C1 segment of cervical spinal cord (tissue), 14 donors: ENCODE data around the gene AFF1.
"Not testable (repeated sequence)": the region's sequence is repeated elsewhere in the genome, so short reads cannot be mapped to it uniquely, and the experiment has no call there.

Experiments
- DNase-seq, 14 donors: peaks; one replicate each; lab custom pipeline; 2025; lab: John Stamatoyannopoulos, UW

AFF1 gene

GRCh38 chr4:87076690-87077358 lies 142.0 kb downstream of the AFF1 start:
- peak in 1 of 14 donors; percentile 5 for DNase-seq

GRCh38 chr4:87077914-87078585 lies 143.2 kb downstream of the AFF1 start:
- peak in 5 of 14 donors; percentile 17 to 48 (median 29) for DNase-seq

- peak in 2 of 14 donors; percentile 29 to 66 for DNase-seq
Measured at GRCh38 chr4:87078987-87079486, 144.2 kb downstream of the AFF1 start.

- no peak for DNase-seq
Measured at GRCh38 chr4:87079967-87080366, 145.2 kb downstream of the AFF1 start.

GRCh38 chr4:87080462-87080861 lies 145.7 kb downstream of the AFF1 start:
- no peak for DNase-seq

- no peak for DNase-seq
Measured at GRCh38 chr4:87081826-87082225, 147.0 kb downstream of the AFF1 start.

- DNase-seq: not testable (repeated sequence)
Measured at GRCh38 chr4:87085732-87086131, 150.9 kb downstream of the AFF1 start.

GRCh38 chr4:87086143-87086805 lies 151.5 kb downstream of the AFF1 start:
- DNase-seq: no peak

- DNase-seq: no peak
Measured at GRCh38 chr4:87087015-87087414, 152.2 kb downstream of the AFF1 start.

- peak in 2 of 14 donors; percentile 5 to 18 for DNase-seq
Measured at GRCh38 chr4:87087420-87087819, 152.6 kb downstream of the AFF1 start.

GRCh38 chr4:87088186-87088585 lies 153.4 kb downstream of the AFF1 start:
- DNase-seq: peak in 1 of 14 donors; percentile 15

GRCh38 chr4:87089368-87089767 lies 154.6 kb downstream of the AFF1 start:
- no peak for DNase-seq

- no peak for DNase-seq
Measured at GRCh38 chr4:87090305-87090704, 155.5 kb downstream of the AFF1 start.

GRCh38 chr4:87092389-87093141 lies 157.8 kb downstream of the AFF1 start:
- DNase-seq: peak in 4 of 14 donors; percentile 8 to 25 (median 13)

- peak in 8 of 14 donors; percentile 20 to 43 (median 28) for DNase-seq
Measured at GRCh38 chr4:87093443-87094123, 158.8 kb downstream of the AFF1 start.

- no peak for DNase-seq
Measured at GRCh38 chr4:87097075-87097474, 162.3 kb downstream of the AFF1 start.

GRCh38 chr4:87100168-87100567 lies 165.4 kb downstream of the AFF1 start:
- DNase-seq: no peak

- no peak for DNase-seq
Measured at GRCh38 chr4:87101543-87102199, 166.9 kb downstream of the AFF1 start.

- no peak for DNase-seq
Measured at GRCh38 chr4:87103086-87103485, 168.3 kb downstream of the AFF1 start.

- DNase-seq: no peak
Measured at GRCh38 chr4:87103691-87104187, 168.9 kb downstream of the AFF1 start.
